ENCODE data around the gene TERB2. TPM values are rescaled to one million over a fixed set of nuclear protein-coding genes. Genes with fewer than 3 reads are reported as not detected.
"Not testable (repeated sequence)": the region's sequence is repeated elsewhere in the genome, so short reads cannot be mapped to it uniquely, and the experiment has no call there.

Gene TERB2
- not detected for total RNA-seq

GRCh38 chr15:44956388-44956787 lies at the start of gene TERB2:
Gene TERB2, plus strand, starts transcription at chr15:44956687. Its CDS starts 32 bp downstream, at chr15:44956719.
- no peak for ATAC-seq

GRCh38 chr15:44909423-44909822 lies 47.1 kb upstream of the TERB2 start:
- no peak for ATAC-seq

GRCh38 chr15:44910981-44911625 lies 45.4 kb upstream of the TERB2 start:
- ATAC-seq, result no peak

- not testable (repeated sequence) for ATAC-seq
Observed at GRCh38 chr15:44912186-44912585, 44.3 kb upstream of the TERB2 start.

GRCh38 chr15:44912974-44913448 lies 43.5 kb upstream of the TERB2 start:
- not testable (repeated sequence) for ATAC-seq

GRCh38 chr15:44918136-44918535 lies 38.4 kb upstream of the TERB2 start:
- no peak for ATAC-seq

GRCh38 chr15:44928658-44929057 lies 27.8 kb upstream of the TERB2 start:
- not testable (repeated sequence) for ATAC-seq

GRCh38 chr15:44930283-44930682 lies 26.2 kb upstream of the TERB2 start:
- not testable (repeated sequence) for ATAC-seq

- ATAC-seq, result not testable (repeated sequence)
Observed at GRCh38 chr15:44958302-44958701, 1.8 kb downstream of the TERB2 start.

- no peak for ATAC-seq
Observed at GRCh38 chr15:44968475-44968874, 12.0 kb downstream of the TERB2 start.

- no peak for ATAC-seq
Observed at GRCh38 chr15:44971036-44971435, 14.5 kb downstream of the TERB2 start.

- not testable (repeated sequence) for ATAC-seq
Observed at GRCh38 chr15:44976183-44976582, 19.7 kb downstream of the TERB2 start.

- ATAC-seq, result not testable (repeated sequence)
Observed at GRCh38 chr15:44977781-44978180, 21.3 kb downstream of the TERB2 start.

GRCh38 chr15:44979617-44980339 lies 23.3 kb downstream of the TERB2 start:
- ATAC-seq, result not testable (repeated sequence)

- ATAC-seq, result not testable (repeated sequence)
Observed at GRCh38 chr15:44984144-44984543, 27.7 kb downstream of the TERB2 start.

GRCh38 chr15:44986346-44987055 lies 30.0 kb downstream of the TERB2 start:
- not testable (repeated sequence) for ATAC-seq

- ATAC-seq, result not testable (repeated sequence)
Observed at GRCh38 chr15:44987711-44988110, 31.2 kb downstream of the TERB2 start.

GRCh38 chr15:44988184-44988869 lies 31.8 kb downstream of the TERB2 start:
- ATAC-seq, result peak; percentile 33

- not testable (repeated sequence) for ATAC-seq
Observed at GRCh38 chr15:44988870-44989219, 32.4 kb downstream of the TERB2 start.

GRCh38 chr15:44997632-44998031 lies 41.1 kb downstream of the TERB2 start:
- ATAC-seq, result not testable (repeated sequence)

GRCh38 chr15:44999105-44999504 lies 42.6 kb downstream of the TERB2 start:
- no peak for ATAC-seq

- ATAC-seq, result not testable (repeated sequence)
Observed at GRCh38 chr15:45001180-45001579, 44.7 kb downstream of the TERB2 start.

All from esophagus mucosa (tissue), 1 donor.